Measurements from ENCODE around the gene TAF1L.
"Not testable (repeated sequence)": the region's sequence is repeated elsewhere in the genome, so short reads cannot be mapped to it uniquely, and the experiment has no call there.

The TAF1L gene

GRCh38 chr9:32627394-32627954 is 8.0 kb downstream of the TAF1L start:
- Histone ChIP-seq H3K27ac (ENCODE audit: insufficient read depth, low read length, poor library complexity, severe bottlenecking) (no peak overlapping the region), H3K4me1 (ENCODE audit: control insufficient read depth, insufficient read depth, low read length, poor library complexity, severe bottlenecking) (no peaks in the 10 kb centered on the region), H3K4me3 (ENCODE audit: insufficient read depth, low read depth, low read length, poor library complexity, severe bottlenecking) (no peak overlapping the region), H3K36me3 (ENCODE audit: control insufficient read depth, insufficient read depth, low read length) (no peaks in the 10 kb centered on the region), H3K9me3 (ENCODE audit: control insufficient read depth, low read length) (no peaks in the 10 kb centered on the region), H3K27me3 (replicated peaks; ENCODE audit: control insufficient read depth, insufficient read depth, low read length, poor library complexity, severe bottlenecking) (no peaks in the 10 kb centered on the region)
- DNase-seq: no peak

DNA sequence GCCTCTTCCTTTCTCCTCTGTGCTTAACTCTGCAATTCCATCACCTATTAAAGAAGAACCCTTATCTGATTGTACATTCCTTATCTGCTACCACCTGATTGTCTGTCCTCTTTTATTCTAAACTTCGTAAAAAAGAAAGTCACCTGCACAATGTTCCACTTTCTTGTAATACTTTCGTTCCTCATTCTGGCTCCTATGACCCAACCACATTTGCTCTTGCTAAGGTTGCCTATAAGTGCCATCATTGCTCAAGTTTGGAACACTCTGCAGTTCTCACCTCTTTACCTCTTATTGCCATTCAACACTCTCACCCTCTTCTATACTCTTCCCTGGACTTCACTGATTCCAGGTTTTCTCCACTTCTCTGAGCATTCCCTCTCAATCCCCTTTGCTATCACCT is 10.1 kb downstream of the TAF1L start:
- no peak for DNase-seq

DNA sequence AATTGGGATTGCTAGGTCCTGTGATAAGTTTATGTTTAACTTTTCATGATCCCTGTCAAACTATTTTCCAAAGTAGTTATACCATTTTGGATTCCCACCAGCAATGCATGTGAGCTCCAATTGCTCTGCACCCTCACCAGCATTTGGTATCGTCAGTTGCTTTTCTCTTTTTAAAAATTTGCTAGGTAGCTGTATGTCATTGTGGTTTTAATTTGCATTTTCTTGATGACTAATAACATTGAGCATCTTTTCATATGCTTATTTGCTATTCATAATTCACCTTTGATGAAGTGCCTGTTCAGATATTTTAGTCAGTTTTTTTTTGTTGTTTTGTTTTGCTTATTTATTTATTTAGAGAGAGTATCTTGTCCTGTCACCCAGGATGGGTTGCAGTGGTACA is 12.5 kb downstream of the TAF1L start:
- DNase-seq: no peak
- no peaks in the 10 kb centered on the region for H3K9me3 ChIP-seq (ENCODE audit: control insufficient read depth, low read length)
- H3K27ac ChIP-seq (ENCODE audit: insufficient read depth, low read length, poor library complexity, severe bottlenecking): no peak overlapping the region

More for the DNA sequence above, 10.1 kb downstream of the TAF1L start:
- H3K4me3 ChIP-seq (ENCODE audit: insufficient read depth, low read depth, low read length, poor library complexity, severe bottlenecking): no peak overlapping the region
- H3K27ac ChIP-seq (ENCODE audit: insufficient read depth, low read length, poor library complexity, severe bottlenecking): no peak overlapping the region
- H3K9me3 ChIP-seq (ENCODE audit: control insufficient read depth, low read length): no peaks in the 10 kb centered on the region
- no peaks in the 10 kb centered on the region for H3K27me3 ChIP-seq (replicated peaks; ENCODE audit: control insufficient read depth, insufficient read depth, low read length, poor library complexity, severe bottlenecking)
- H3K36me3 ChIP-seq (ENCODE audit: control insufficient read depth, insufficient read depth, low read length): no peaks in the 10 kb centered on the region
- H3K4me1 ChIP-seq (ENCODE audit: control insufficient read depth, insufficient read depth, low read length, poor library complexity, severe bottlenecking): no peaks in the 10 kb centered on the region

DNA sequence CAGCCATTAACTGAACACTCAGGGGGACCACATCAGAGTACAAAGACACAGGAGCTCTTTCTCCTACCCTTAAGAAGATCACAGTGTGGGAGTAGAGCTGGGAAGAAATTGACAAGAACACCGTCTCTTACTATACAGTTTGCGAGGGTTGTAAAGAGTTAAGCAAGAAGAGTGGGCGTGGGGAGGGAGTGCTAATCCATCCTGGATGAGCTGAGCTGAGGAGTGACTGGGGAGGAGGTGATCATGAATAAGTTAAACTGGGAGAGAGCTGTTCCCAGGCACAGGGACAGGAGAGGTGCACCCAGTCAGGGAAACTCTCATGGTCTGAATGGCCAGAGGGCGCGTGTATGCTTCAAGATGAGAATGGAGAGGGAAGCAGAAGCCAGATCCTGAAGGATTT is 17.2 kb downstream of the TAF1L start:
- Histone ChIP-seq H3K27me3 (replicated peaks; ENCODE audit: control insufficient read depth, insufficient read depth, low read length, poor library complexity, severe bottlenecking) (peaks cover 6% of the 10 kb centered on the region), H3K9me3 (ENCODE audit: control insufficient read depth, low read length) (no peaks in the 10 kb centered on the region)

More for the DNA sequence above, 12.5 kb downstream of the TAF1L start:
- Histone ChIP-seq H3K27me3 (replicated peaks; ENCODE audit: control insufficient read depth, insufficient read depth, low read length, poor library complexity, severe bottlenecking) (no peaks in the 10 kb centered on the region), H3K36me3 (ENCODE audit: control insufficient read depth, insufficient read depth, low read length) (no peaks in the 10 kb centered on the region), H3K4me3 (ENCODE audit: insufficient read depth, low read depth, low read length, poor library complexity, severe bottlenecking) (no peak overlapping the region), H3K4me1 (ENCODE audit: control insufficient read depth, insufficient read depth, low read length, poor library complexity, severe bottlenecking) (no peaks in the 10 kb centered on the region)

GRCh38 chr9:32606811-32607210 is 28.7 kb downstream of the TAF1L start:
- H3K36me3 ChIP-seq (ENCODE audit: control insufficient read depth, insufficient read depth, low read length): no peaks in the 10 kb centered on the region
- DNase-seq: no peak
- no peak overlapping the region for H3K27ac ChIP-seq (ENCODE audit: insufficient read depth, low read length, poor library complexity, severe bottlenecking)
- H3K4me1 ChIP-seq (ENCODE audit: control insufficient read depth, insufficient read depth, low read length, poor library complexity, severe bottlenecking): no peaks in the 10 kb centered on the region
- no peaks in the 10 kb centered on the region for H3K9me3 ChIP-seq (ENCODE audit: control insufficient read depth, low read length)
- no peaks in the 10 kb centered on the region for H3K27me3 ChIP-seq (replicated peaks; ENCODE audit: control insufficient read depth, insufficient read depth, low read length, poor library complexity, severe bottlenecking)
- no peak overlapping the region for H3K4me3 ChIP-seq (ENCODE audit: insufficient read depth, low read depth, low read length, poor library complexity, severe bottlenecking)

More for the DNA sequence above, 17.2 kb downstream of the TAF1L start:
- Histone ChIP-seq H3K4me3 (ENCODE audit: insufficient read depth, low read depth, low read length, poor library complexity, severe bottlenecking) (no peak overlapping the region), H3K27ac (ENCODE audit: insufficient read depth, low read length, poor library complexity, severe bottlenecking) (no peak overlapping the region), H3K36me3 (ENCODE audit: control insufficient read depth, insufficient read depth, low read length) (no peaks in the 10 kb centered on the region), H3K4me1 (ENCODE audit: control insufficient read depth, insufficient read depth, low read length, poor library complexity, severe bottlenecking) (no peaks in the 10 kb centered on the region)
- no peak for DNase-seq

DNA sequence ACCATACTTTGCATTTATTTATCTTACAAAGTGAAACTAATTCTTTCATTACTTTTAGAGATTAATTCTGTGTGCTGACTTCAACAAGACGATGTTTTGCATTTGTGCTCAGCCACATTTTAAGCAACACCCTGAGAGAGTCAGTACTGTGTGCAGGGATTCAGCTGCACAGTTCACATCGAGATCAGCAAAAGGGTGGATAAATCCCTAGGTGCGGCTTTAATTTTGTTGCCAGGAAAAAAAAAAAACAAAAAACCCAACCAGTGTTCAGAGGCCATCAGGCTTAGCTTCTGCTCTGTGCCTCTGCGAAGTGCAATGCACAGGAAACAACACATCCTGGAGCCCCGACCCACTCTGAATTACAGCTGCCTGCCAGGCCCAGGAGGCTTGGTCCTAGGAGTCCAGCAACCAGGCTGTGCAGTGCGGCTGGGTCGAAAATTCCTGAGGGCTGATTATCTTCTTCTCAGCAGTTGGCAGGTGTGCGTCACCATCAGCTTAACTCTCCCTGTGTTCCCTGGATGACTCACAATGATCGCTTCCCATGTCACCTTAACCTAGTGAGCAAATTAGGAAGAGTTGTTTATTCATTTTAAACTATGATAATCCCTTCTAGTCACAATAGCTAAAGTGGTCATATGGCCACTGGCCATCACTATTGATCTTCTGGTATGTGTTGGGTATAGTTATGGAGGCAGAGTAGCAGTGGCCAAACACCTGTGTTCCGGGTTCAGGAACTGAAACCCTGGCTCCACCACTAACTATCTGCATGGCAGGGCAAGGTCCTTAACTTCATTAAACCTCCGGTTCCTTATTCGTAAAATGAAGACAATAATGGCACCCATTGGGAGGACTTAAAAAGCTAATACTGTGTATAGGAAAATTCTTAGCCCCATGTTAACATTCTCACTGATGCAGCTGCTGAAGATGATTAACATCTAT is 31.3 kb downstream of the TAF1L start:
- Histone ChIP-seq H3K27ac (ENCODE audit: insufficient read depth, low read length, poor library complexity, severe bottlenecking) (no peak overlapping the region), H3K4me1 (ENCODE audit: control insufficient read depth, insufficient read depth, low read length, poor library complexity, severe bottlenecking) (no peaks in the 10 kb centered on the region), H3K27me3 (replicated peaks; ENCODE audit: control insufficient read depth, insufficient read depth, low read length, poor library complexity, severe bottlenecking) (no peaks in the 10 kb centered on the region), H3K36me3 (ENCODE audit: control insufficient read depth, insufficient read depth, low read length) (no peaks in the 10 kb centered on the region), H3K4me3 (ENCODE audit: insufficient read depth, low read depth, low read length, poor library complexity, severe bottlenecking) (no peak overlapping the region), H3K9me3 (ENCODE audit: control insufficient read depth, low read length) (no peaks in the 10 kb centered on the region)
- no peak for DNase-seq

DNA sequence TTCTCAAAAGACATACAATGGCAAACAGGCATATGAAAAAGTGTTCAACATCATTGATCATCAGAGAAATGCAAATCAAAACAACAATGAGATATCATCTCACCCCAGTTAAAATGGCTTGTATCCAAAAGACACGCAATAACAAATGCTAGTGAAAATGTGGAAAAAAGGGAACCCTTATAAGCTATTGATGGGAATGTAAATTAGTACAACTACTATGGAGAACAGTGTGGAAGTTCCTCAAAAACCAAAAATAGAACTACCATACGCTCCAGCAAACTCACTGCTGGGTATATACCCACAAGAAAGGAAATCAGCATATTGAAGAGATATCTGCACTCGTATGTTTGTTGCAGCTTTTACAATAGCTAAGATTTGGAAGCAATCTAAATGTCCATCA is 36.4 kb downstream of the TAF1L start:
- not testable (repeated sequence) for DNase-seq; H3K4me3 ChIP-seq (ENCODE audit: insufficient read depth, low read depth, low read length, poor library complexity, severe bottlenecking); H3K27ac ChIP-seq (ENCODE audit: insufficient read depth, low read length, poor library complexity, severe bottlenecking); H3K4me1 ChIP-seq (ENCODE audit: control insufficient read depth, insufficient read depth, low read length, poor library complexity, severe bottlenecking); H3K9me3 ChIP-seq (ENCODE audit: control insufficient read depth, low read length); H3K36me3 ChIP-seq (ENCODE audit: control insufficient read depth, insufficient read depth, low read length); H3K27me3 ChIP-seq (replicated peaks; ENCODE audit: control insufficient read depth, insufficient read depth, low read length, poor library complexity, severe bottlenecking)

- no peak overlapping the region for H3K4me3 ChIP-seq (ENCODE audit: insufficient read depth, low read depth, low read length, poor library complexity, severe bottlenecking)
- H3K27ac ChIP-seq (ENCODE audit: insufficient read depth, low read length, poor library complexity, severe bottlenecking): no peak overlapping the region
- H3K27me3 ChIP-seq (replicated peaks; ENCODE audit: control insufficient read depth, insufficient read depth, low read length, poor library complexity, severe bottlenecking): no peaks in the 10 kb centered on the region
- no peaks in the 10 kb centered on the region for H3K36me3 ChIP-seq (ENCODE audit: control insufficient read depth, insufficient read depth, low read length)
- no peaks in the 10 kb centered on the region for H3K4me1 ChIP-seq (ENCODE audit: control insufficient read depth, insufficient read depth, low read length, poor library complexity, severe bottlenecking)
- DNase-seq: no peak
- no peaks in the 10 kb centered on the region for H3K9me3 ChIP-seq (ENCODE audit: control insufficient read depth, low read length)
Measured at GRCh38 chr9:32596936-32597335, 38.5 kb downstream of the TAF1L start.

GRCh38 chr9:32596096-32596865 is 39.2 kb downstream of the TAF1L start:
- no peak for DNase-seq
- Histone ChIP-seq H3K4me1 (ENCODE audit: control insufficient read depth, insufficient read depth, low read length, poor library complexity, severe bottlenecking) (no peaks in the 10 kb centered on the region), H3K27me3 (replicated peaks; ENCODE audit: control insufficient read depth, insufficient read depth, low read length, poor library complexity, severe bottlenecking) (no peaks in the 10 kb centered on the region), H3K36me3 (ENCODE audit: control insufficient read depth, insufficient read depth, low read length) (no peaks in the 10 kb centered on the region), H3K9me3 (ENCODE audit: control insufficient read depth, low read length) (no peaks in the 10 kb centered on the region), H3K27ac (ENCODE audit: insufficient read depth, low read length, poor library complexity, severe bottlenecking) (no peak overlapping the region), H3K4me3 (ENCODE audit: insufficient read depth, low read depth, low read length, poor library complexity, severe bottlenecking) (no peak overlapping the region)

- Histone ChIP-seq H3K36me3 (ENCODE audit: control insufficient read depth, insufficient read depth, low read length) (no peaks in the 10 kb centered on the region), H3K27me3 (replicated peaks; ENCODE audit: control insufficient read depth, insufficient read depth, low read length, poor library complexity, severe bottlenecking) (no peaks in the 10 kb centered on the region), H3K9me3 (ENCODE audit: control insufficient read depth, low read length) (no peaks in the 10 kb centered on the region), H3K4me3 (ENCODE audit: insufficient read depth, low read depth, low read length, poor library complexity, severe bottlenecking) (no peak overlapping the region), H3K4me1 (ENCODE audit: control insufficient read depth, insufficient read depth, low read length, poor library complexity, severe bottlenecking) (no peaks in the 10 kb centered on the region), H3K27ac (ENCODE audit: insufficient read depth, low read length, poor library complexity, severe bottlenecking) (no peak overlapping the region)
- no peak for DNase-seq
Measured at GRCh38 chr9:32590898-32591297, 44.6 kb downstream of the TAF1L start.
